Fibroblast of the conjunctiva (primary cell): ENCODE data around the gene UTS2R.
"Not testable (repeated sequence)": the region's sequence is repeated elsewhere in the genome, so short reads cannot be mapped to it uniquely, and the experiment has no call there.

ENCODE experiments used
- DNase-seq: peaks from one replicate; pipeline ENCODE4 v3.0.0-alpha.2; 2010; ENCODE audit warnings: low read depth

UTS2R gene

DNA sequence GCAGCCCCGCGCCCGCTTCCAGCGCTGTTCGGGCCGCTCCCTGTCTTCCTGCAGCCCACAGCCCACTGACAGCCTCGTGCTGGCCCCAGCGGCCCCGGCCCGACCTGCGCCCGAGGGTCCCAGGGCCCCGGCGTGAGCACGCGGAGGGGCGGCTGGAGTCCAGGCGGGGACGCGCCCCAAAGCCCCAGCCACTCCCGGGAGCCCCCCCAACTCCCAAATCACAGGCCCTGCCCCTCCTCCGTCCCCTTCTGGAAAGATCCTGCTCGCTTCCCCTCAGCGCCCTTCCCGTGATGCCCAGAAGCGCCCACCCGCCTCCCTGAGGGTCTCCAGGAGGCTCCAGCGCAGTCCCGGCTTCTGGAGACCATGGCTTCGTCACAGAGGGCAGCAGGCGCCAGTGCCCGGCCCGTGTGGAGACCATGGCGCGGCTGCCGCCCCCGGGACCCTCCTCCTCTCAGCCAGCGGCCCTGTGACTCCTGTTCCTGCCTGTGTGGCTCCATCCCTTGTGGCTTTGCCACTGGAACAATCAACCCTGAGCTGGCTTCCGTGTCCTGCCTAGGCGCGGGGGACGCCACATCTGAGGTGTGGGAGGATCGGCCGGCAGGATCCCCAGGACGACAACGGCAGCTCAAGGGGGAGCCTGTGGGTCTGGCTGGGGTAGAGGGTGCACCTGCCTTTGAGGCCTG, 3.9 kb downstream of the UTS2R start:
- no peak for DNase-seq

DNA sequence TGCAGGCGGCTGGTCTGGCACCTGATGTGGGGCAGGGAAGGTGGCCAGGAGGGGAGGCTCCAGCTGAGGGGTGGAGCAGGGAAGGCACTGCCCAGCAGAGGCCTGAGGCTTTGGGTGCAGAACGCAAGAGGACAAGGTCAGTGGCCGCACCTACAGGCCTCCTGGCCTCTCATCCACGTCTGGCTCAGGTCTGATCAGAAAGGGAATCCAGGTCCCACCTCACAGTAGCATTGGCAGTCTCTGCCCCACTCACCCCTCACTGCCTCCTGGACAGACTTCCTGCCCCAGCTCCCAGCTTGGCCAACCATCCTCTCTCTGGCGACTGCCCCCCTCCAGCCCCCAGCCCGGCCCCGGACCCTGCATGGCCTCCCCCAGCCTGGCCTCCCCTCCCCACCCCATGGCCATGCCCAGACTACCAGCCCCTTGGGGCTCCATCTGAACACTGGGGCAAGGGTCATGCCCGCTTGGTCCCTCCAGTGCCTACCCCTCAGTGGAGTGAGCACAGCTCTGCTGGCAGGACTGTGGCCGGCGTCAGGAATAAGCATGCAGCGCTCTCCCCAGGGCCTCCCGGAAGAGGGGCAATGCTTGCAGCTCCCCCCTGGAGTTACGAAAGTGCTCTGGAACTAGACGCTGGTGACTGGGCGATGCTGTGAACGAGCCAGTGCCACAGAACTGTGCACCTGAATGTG, 4.6 kb downstream of the UTS2R start:
- DNase-seq, result no peak

DNA sequence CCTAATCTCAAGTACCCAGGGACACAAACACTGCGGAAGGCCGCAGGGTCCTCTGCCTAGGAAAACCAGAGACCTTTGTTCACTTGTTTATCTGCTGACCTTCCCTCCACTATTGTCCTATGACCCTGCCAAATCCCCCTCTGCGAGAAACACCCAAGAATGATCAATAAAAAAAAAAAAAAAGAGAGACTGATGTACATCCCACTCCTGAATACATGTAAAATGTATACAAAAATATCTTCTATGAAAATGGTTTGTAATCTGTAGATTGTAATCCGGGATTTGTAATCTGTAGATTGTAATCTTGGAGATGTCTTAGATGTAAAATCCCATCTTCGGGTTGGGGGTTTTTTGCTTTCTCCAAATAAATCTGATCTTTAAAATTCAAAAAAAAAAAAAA, 5.7 kb downstream of the UTS2R start:
- DNase-seq, result not testable (repeated sequence)

DNA sequence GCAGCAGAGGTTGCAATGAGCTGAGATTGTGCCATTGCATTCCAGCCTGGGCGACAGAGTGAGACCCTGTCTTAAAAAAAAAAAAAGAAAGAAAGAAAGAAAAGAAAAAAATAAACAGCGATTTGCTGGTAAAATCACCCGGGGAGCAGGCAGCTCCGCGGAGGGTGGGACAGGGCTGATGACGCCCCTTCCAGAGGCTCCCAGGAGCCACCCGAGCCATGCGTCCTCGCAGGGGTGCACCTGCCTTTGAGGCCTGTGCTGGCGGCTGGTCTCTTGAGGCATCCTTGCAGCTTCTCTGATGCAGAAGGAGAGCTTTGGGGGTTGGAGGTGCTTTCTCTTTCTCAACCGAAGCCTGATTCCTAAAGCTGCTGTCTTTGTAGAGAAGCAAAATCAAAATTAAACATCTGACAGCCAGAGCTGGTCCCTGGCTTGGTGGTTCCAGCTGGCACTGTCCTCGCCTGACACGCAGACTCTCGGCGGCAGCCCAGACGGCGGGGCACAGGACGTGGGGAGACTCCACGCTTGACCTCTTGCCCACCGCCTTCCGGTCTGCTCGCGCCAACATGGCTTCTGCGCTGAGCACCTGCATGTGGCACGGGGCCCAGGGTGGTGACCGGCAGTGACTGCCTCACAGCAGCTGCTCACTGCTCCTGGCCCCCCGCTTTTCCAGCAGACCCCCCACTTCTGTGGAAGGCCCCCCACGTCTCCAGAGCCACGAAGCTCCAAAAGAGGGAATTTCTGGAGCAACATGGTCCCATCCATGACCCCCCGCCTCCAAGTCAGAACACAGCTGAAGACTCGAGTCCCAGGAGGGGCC, 6.6 kb downstream of the UTS2R start:
- no peak for DNase-seq

GRCh38 chr17:82378741-82379021, 7.1 kb downstream of the UTS2R start:
- no peak for DNase-seq

- no peak for DNase-seq
Measured at GRCh38 chr17:82380860-82381702, 9.5 kb downstream of the UTS2R start.

DNA sequence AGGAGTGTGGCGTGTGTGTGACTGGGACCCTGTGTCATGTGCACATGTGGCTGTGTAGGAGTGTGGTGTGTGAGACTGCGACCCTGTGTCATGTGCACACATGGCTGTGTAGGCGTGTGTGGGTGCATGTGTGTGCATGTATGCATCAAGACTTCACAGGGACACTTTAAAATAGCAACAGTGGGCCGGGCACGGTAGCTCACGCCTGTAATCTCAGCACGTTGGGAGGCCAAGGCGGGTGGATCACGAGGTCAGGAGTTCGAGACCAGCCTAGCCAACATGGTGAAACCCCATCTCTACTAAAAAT, 10.1 kb downstream of the UTS2R start:
- not testable (repeated sequence) for DNase-seq

GRCh38 chr17:82382220-82382932, 10.8 kb downstream of the UTS2R start:
- not testable (repeated sequence) for DNase-seq

- no peak for DNase-seq
Measured at GRCh38 chr17:82382933-82383255, 11.3 kb downstream of the UTS2R start.

DNA sequence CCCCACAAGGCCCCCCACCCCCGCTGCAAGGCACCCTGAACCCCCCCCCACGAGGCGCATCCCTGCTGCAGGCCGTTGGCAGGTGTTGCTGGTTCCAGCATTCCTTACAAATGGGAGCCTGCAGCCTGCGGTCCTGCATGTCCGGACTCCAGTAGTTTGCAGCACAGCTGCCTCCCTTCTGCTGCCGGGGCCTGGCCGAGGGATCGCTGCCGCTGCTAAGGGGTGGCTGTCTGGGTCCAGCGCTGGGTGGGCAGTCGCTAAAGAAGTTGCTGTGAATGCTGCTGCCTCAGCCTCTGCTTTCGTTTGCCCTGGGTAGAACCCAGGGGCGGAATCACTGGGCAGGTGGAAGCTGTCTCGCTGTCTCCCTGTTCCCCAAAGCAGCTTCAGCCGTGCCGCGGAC, 11.8 kb downstream of the UTS2R start:
- DNase-seq, result no peak

DNA sequence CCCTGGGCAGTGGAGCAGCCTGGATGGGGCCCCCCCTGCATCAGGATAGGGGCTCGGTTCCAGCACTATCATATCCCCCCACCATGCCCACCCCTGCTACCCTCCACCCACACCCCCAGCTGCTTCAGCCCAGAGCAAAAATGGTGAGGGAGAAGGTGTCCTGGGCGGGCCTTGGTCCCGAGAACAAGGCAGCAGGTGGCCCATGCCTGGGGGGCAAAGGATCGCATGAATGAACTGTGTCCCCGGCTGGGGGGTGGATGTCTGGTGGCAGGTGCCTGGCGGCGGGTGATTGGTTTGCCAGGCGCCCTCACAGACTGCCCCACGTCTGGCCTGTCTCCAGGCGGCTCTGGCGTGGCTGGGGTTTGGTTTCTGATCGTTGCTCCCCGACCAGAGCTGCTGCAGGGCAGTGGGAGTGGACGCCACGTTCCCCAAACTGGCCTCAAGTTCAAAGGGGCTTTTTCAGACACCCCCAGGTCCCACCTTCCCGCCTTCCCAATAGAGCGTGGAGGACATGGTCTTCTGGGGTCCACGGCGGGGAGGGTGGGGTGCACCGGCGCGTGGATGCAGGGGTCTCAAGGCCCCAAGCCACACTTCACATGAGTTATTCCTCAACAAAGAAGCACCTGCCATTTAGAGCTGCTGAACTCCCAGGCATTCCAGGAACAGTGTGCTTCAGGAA, 12.6 kb downstream of the UTS2R start:
- no peak for DNase-seq

DNA sequence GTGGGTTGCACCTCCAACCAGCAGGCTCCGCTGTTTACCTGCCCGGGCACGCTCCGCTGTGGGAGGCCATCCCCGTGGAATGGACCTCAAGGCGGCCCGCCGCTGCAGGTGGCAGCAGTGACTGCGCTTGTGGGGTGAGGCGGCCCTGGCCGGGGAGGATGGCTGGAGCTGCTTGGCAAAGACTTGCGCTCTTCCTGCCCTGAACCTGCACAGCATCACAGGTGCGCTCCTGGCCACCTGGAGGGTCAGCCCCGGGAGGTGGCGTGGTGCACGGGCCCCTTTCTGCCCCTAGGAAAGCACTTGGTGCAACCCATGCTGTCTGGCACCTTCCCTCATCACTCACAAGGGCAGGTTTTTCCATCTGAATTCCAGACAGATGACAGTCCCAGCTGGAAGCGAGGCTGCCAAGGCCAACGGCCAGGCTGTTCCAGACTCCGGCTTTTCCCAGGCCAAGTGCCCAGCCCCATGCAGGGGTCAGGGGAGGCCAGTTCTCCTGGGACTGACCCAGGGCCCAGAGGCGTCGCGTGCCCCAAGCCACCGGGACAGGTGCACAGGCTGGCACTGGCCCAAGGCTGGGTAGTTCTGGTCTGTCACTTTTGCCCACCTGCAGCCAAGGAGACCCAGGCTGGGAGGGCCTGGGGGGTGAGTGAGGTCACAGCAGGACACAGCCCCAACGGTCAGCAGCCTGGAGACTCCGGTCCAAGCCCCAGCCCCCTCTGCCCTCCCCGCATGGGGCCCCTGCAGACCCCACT, 13.3 kb downstream of the UTS2R start:
- DNase-seq, result no peak

- no peak for DNase-seq
Measured at GRCh38 chr17:82385559-82386254, 14.1 kb downstream of the UTS2R start.

DNA sequence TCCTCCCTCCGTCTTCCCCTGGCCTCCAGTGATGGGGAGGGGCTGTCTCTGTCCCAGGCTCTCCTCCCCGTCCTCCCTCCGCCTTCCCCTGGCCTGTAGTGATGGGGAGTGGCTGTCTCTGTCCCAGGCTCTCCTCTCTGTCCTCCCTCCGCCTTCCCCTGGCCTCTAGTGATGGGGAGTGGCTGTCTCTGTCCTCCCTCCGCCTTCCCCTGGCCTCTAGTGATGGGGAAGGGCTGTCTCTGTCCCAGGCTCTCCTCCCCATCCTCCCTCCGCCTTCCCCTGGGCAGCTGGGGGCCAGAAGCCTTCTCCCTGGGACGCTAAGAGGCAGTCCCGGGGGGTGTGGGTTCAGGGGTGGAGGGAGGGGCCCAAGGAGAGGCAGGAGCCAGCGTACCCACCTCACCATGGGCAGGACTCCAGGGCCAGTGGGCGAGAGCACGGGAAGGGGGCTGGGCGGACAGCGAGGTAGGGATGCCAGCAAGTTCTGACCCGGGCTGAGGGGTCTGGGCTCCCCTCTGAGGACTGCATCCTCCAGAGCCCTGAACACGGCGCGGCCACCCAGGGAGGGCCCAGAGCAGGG, 14.8 kb downstream of the UTS2R start:
- no peak for DNase-seq

GRCh38 chr17:82386881-82387704, 15.5 kb downstream of the UTS2R start:
- no peak for DNase-seq

DNA sequence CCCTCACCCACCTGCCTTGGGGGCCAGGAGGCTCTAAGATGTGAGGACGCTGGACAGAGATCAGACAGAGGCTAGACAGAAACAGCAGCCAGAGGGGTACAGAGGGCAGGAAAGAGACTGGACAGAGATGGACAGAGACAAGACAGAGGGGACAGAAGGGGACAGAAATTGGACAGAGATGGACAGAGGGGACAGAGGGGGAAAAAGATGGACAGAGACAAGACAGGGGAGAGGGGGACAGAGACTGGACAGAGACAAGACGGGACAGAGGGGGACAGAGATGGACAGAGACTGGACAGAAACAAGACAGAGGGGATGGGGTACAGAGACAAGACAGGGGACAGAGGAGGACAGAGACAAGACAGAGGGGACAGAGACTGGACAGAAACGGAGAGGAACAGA, 16.1 kb downstream of the UTS2R start:
- DNase-seq, result no peak

DNA sequence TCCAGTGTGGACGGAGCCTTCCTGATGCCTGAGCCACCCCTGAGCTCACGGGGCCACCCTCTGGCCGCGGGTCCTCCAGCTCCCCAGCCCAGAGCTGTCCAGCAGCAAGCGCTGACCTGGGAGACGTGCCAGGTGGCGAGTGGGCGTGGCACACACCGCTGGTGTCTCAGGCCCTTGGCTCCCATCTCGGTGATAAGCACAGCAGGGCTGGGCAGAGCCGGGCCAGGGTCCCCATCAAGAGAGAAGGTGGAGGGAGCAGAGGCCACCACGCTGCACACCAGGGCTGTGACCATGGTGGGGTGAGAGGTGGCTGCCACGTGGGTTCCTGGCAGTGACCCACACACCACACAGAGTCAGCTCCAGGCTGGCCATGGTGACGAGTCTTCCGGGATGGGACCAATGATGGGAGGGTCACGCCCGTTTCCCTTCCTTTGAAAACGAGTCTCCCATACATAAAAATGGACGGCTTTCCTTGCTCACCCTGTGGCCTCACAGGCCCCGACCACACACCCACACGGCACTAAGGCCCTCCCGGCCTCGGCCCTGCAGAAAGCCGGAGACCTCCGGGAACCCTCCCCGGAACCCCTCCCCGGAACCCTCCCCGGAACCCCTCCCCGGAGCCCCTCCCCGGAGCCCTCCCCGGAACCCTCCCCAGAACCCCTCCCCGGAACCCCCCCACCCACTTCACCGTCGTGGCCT, 16.8 kb downstream of the UTS2R start:
- no peak for DNase-seq

- DNase-seq, result no peak
Measured at GRCh38 chr17:82388922-82389283, 17.3 kb downstream of the UTS2R start.
